ENCODE results near the gene CLEC1B.
"Not testable (repeated sequence)": the region's sequence is repeated elsewhere in the genome, so short reads cannot be mapped to it uniquely, and the experiment has no call there.

The CLEC1B gene

GRCh38 chr12:9960590-9960989, 38.3 kb downstream of the CLEC1B start:
- no peak for DNase-seq
- H3K27me3 Mint-ChIP-seq: no peaks in the 10 kb centered on the region
- peaks cover 48% of the 10 kb centered on the region for H3K4me1 Mint-ChIP-seq
- H3K4me3 Mint-ChIP-seq: no peak overlapping the region
- CTCF ChIA-PET: no interaction called here
- no peaks in the 10 kb centered on the region for H3K36me3 Mint-ChIP-seq
- H3K27ac Mint-ChIP-seq: no peak overlapping the region
- H3K9me3 Mint-ChIP-seq: no peaks in the 10 kb centered on the region

GRCh38 chr12:9957834-9958233, 41.1 kb downstream of the CLEC1B start:
- DNase-seq: no peak
- H3K4me3 Mint-ChIP-seq: no peak overlapping the region
- H3K4me1 Mint-ChIP-seq: peaks cover 51% of the 10 kb centered on the region
- no peaks in the 10 kb centered on the region for H3K27me3 Mint-ChIP-seq
- no peaks in the 10 kb centered on the region for H3K36me3 Mint-ChIP-seq
- CTCF ChIA-PET: interaction anchor here (1.1 kb wide), 1 partner anchor 17 kb away, joined by 3 read pairs; no protein-coding TSS in a partner anchor
- no peaks in the 10 kb centered on the region for H3K9me3 Mint-ChIP-seq
- H3K27ac Mint-ChIP-seq: peak overlapping the region; percentile 50

GRCh38 chr12:9952954-9953729, 45.8 kb downstream of the CLEC1B start:
- CTCF ChIA-PET, H3K27me3 Mint-ChIP-seq, H3K27ac Mint-ChIP-seq, DNase-seq, H3K4me3 Mint-ChIP-seq, H3K9me3 Mint-ChIP-seq, H3K36me3 Mint-ChIP-seq: not testable (repeated sequence)
- peaks cover 66% of the 10 kb centered on the region for H3K4me1 Mint-ChIP-seq

GRCh38 chr12:9951026-9951675, 47.8 kb downstream of the CLEC1B start:
- no peaks in the 10 kb centered on the region for H3K27me3 Mint-ChIP-seq
- H3K36me3 Mint-ChIP-seq: peaks cover 2% of the 10 kb centered on the region
- H3K27ac Mint-ChIP-seq: peak overlapping the region; percentile 70
- DNase-seq: peak; percentile 65
- peak overlapping the region; percentile 39 for H3K4me3 Mint-ChIP-seq
- H3K9me3 Mint-ChIP-seq: no peaks in the 10 kb centered on the region
- peaks cover 58% of the 10 kb centered on the region for H3K4me1 Mint-ChIP-seq
- CTCF ChIA-PET: no interaction called here

- Mint-ChIP-seq H3K36me3 (peaks cover 2% of the 10 kb centered on the region), H3K27ac (peak overlapping the region; percentile 79), H3K4me1 (peaks cover 59% of the 10 kb centered on the region), H3K9me3 (no peaks in the 10 kb centered on the region), H3K27me3 (no peaks in the 10 kb centered on the region), H3K4me3 (peak overlapping the region; percentile 1)
- CTCF ChIA-PET: interaction anchor here (1.1 to 1.4 kb wide), 2 partner anchors 9 to 61 kb away, joined by 5 read pairs; partner anchors contain the start of gene CLEC12B
- DNase-seq: peak; percentile 21
These were observed 50.2 kb downstream of the CLEC1B start for GRCh38 chr12:9948606-9949296.

- peaks cover 67% of the 10 kb centered on the region for H3K4me1 Mint-ChIP-seq
- peaks cover 8% of the 10 kb centered on the region for H3K27me3 Mint-ChIP-seq
- H3K27ac Mint-ChIP-seq: no peak overlapping the region
- no peak for DNase-seq
- no peaks in the 10 kb centered on the region for H3K9me3 Mint-ChIP-seq
- peaks cover 2% of the 10 kb centered on the region for H3K36me3 Mint-ChIP-seq
- no peak overlapping the region for H3K4me3 Mint-ChIP-seq
- CTCF ChIA-PET: interaction anchor here (1.6 kb wide), 1 partner anchor 197 kb away, joined by 4 read pairs; no protein-coding TSS in a partner anchor
These were observed 51.2 kb downstream of the CLEC1B start for GRCh38 chr12:9947674-9948073.

- no peak for DNase-seq
- H3K27me3 Mint-ChIP-seq: peaks cover 11% of the 10 kb centered on the region
- peaks cover 2% of the 10 kb centered on the region for H3K36me3 Mint-ChIP-seq
- peak overlapping the region; percentile 24 for H3K4me3 Mint-ChIP-seq
- peak overlapping the region; percentile 6 for H3K27ac Mint-ChIP-seq
- no peaks in the 10 kb centered on the region for H3K9me3 Mint-ChIP-seq
- CTCF ChIA-PET: interaction anchor here (0.8 to 5.2 kb wide), 2 partner anchors 65 to 194 kb away, joined by 3 to 44 read pairs; partner anchors contain the start of gene CLEC12B
- H3K4me1 Mint-ChIP-seq: peaks cover 49% of the 10 kb centered on the region
These were observed 54.5 kb downstream of the CLEC1B start for GRCh38 chr12:9944391-9944790.

- peaks cover 2% of the 10 kb centered on the region for H3K36me3 Mint-ChIP-seq
- peak overlapping the region; percentile 75 for H3K4me3 Mint-ChIP-seq
- H3K9me3 Mint-ChIP-seq: no peaks in the 10 kb centered on the region
- H3K27ac Mint-ChIP-seq: peak overlapping the region; percentile 47
- H3K4me1 Mint-ChIP-seq: peaks cover 38% of the 10 kb centered on the region
- DNase-seq: peak; percentile 65
- H3K27me3 Mint-ChIP-seq: peaks cover 11% of the 10 kb centered on the region
- CTCF ChIA-PET: interaction anchor here (5.2 kb wide), 1 partner anchor 66 kb away, joined by 44 read pairs; the partner anchor contains the start of gene CLEC12B
These were observed 55.7 kb downstream of the CLEC1B start for GRCh38 chr12:9943240-9943639.

All from activated naive CD4-positive, alpha-beta T cell treated with anti-CD3 and anti-CD28 coated beads, Interleukin-2, amount 10 ng/mL, durations not matched to agents 7 days and 5 days (primary cell).